HEK293 (cell line): ENCODE data around the gene ADM5.

Experiments
- CTCF ChIA-PET: fragments of 350-600 bp; formaldehyde crosslinking; extraction: SDS; loops from one replicate; lab custom pipeline; 2021; ENCODE audit warnings: antibody characterized with exemption; lab: Yijun Ruan, JAX
- POLR2A ChIA-PET: fragments of 300-600 bp; formaldehyde crosslinking; extraction: SDS; loops from one replicate; lab custom pipeline; 2020; ENCODE audit warnings: antibody characterized with exemption, inconsistent platforms; lab: Yijun Ruan, JAX
- H3K27ac ChIP-seq: fragments of 200-500 bp; sonication (Bioruptor generic); 2 replicates; pipeline ENCODE4 v1.5.1; 2014; ENCODE audit warnings: low read depth, low read length, control low read depth, inconsistent platforms; ENCODE audit errors: extremely low read depth
- H3K36me3 ChIP-seq, 2 experiments: fragments of 200-500 bp in 1 of 2; sonication (Bioruptor generic) in 1 of 2; 1 replicate in 1 of 2; 2 replicates in 1 of 2; pipeline ENCODE4 v1.5.1; 2014 to 2017; ENCODE audit warnings: inconsistent platforms in 2 of 2, low read length in 2 of 2; ENCODE audit not compliant: control insufficient read depth in 2 of 2, insufficient read depth in 1 of 2
- H3K4me1 ChIP-seq: fragments of 200-500 bp; sonication (Bioruptor generic); 2 replicates; pipeline ENCODE4 v1.5.1; 2014; ENCODE audit warnings: mild to moderate bottlenecking, low read length, inconsistent platforms; ENCODE audit not compliant: control insufficient read depth, insufficient read depth
- H3K4me3 ChIP-seq: 2 replicates; pipeline ENCODE4 v1.5.1; 2011; ENCODE audit warnings: low read depth, mild to moderate bottlenecking, control low read depth, low read length, moderate library complexity
- H3K9me3 ChIP-seq: fragments of 200-500 bp; sonication (Bioruptor generic); 2 replicates; pipeline ENCODE4 v1.5.1; 2014; ENCODE audit warnings: low read depth, low read length, inconsistent platforms; ENCODE audit not compliant: control insufficient read depth, insufficient read depth
- KLF10 ChIP-seq: fragments of 450-650 bp; IDR thresholded peaks from 2 replicates; pipeline ENCODE4 v1.5.1; 2018; ENCODE audit warnings: missing biosample characterization, mild to moderate bottlenecking, missing genetic modification characterization
- MEIS1 ChIP-seq: sonication (generic); formaldehyde crosslinking; IDR thresholded peaks from 2 replicates; pipeline ENCODE4 v1.8.1; 2022; ENCODE audit warnings: missing genetic modification reagents, mild to moderate bottlenecking, borderline replicate concordance
- MYNN ChIP-seq: fragments of 450-650 bp; formaldehyde crosslinking; IDR thresholded peaks from 2 replicates; pipeline ENCODE4 v1.5.1; 2016; ENCODE audit warnings: missing biosample characterization, missing genetic modification characterization, borderline replicate concordance
- SCRT1 ChIP-seq: fragments of 450-650 bp; formaldehyde crosslinking; IDR thresholded peaks from 2 replicates; pipeline ENCODE4 v1.5.1; 2016; ENCODE audit warnings: missing biosample characterization, missing genetic modification characterization, borderline replicate concordance
- SP3 ChIP-seq: fragments of 450-650 bp; formaldehyde crosslinking; IDR thresholded peaks from 2 replicates; pipeline ENCODE4 v1.5.1; 2016; ENCODE audit warnings: missing biosample characterization, missing genetic modification characterization
- TCF7L2 ChIP-seq: IDR thresholded peaks from 2 replicates; pipeline ENCODE4 v1.6.1; 2011; ENCODE audit warnings: low read depth, mild to moderate bottlenecking, inconsistent platforms, low read length, moderate library complexity, borderline replicate concordance
- ZBTB1 ChIP-seq: fragments of 450-650 bp; formaldehyde crosslinking; IDR thresholded peaks from 2 replicates; pipeline ENCODE4 v1.5.1; 2016; ENCODE audit warnings: missing biosample characterization, missing genetic modification characterization
- ZFHX2 ChIP-seq: fragments of 450-650 bp; formaldehyde crosslinking; conservative IDR thresholded peaks from 2 replicates; pipeline ENCODE4 v1.5.1; 2016; ENCODE audit warnings: missing biosample characterization, missing genetic modification characterization
- ZNF214 ChIP-seq: fragments of 450-650 bp; formaldehyde crosslinking; IDR thresholded peaks from 2 replicates; pipeline ENCODE4 v1.5.1; 2017; ENCODE audit warnings: missing biosample characterization, mild to moderate bottlenecking, missing genetic modification characterization, borderline replicate concordance
- ZNF223 ChIP-seq: fragments of 450-650 bp; formaldehyde crosslinking; IDR thresholded peaks from 2 replicates; pipeline ENCODE4 v1.5.1; 2016; ENCODE audit warnings: missing biosample characterization, missing genetic modification characterization
- ZNF248 ChIP-seq: fragments of 450-650 bp; formaldehyde crosslinking; IDR thresholded peaks from 2 replicates; pipeline ENCODE4 v1.5.1; 2017; ENCODE audit warnings: missing biosample characterization, missing genetic modification characterization
- ZNF292 ChIP-seq: fragments of 450-650 bp; formaldehyde crosslinking; IDR thresholded peaks from 2 replicates; pipeline ENCODE4 v1.5.1; 2016; ENCODE audit warnings: low read depth, missing biosample characterization, missing genetic modification characterization, borderline replicate concordance
- ZNF426 ChIP-seq: fragments of 450-650 bp; formaldehyde crosslinking; IDR thresholded peaks from 2 replicates; pipeline ENCODE4 v1.5.1; 2017; ENCODE audit warnings: missing biosample characterization, missing genetic modification characterization, mild to moderate bottlenecking, inconsistent platforms, moderate library complexity
- ZNF549 ChIP-seq: fragments of 450-650 bp; IDR thresholded peaks from 2 replicates; pipeline ENCODE4 v1.5.1; 2018; ENCODE audit warnings: missing biosample characterization, missing genetic modification characterization, mild to moderate bottlenecking, inconsistent platforms, moderate library complexity
- ZNF560 ChIP-seq: fragments of 450-650 bp; formaldehyde crosslinking; IDR thresholded peaks from 2 replicates; pipeline ENCODE4 v1.5.1; 2017; ENCODE audit warnings: missing biosample characterization, missing genetic modification characterization, borderline replicate concordance
- ZNF621 ChIP-seq: fragments of 450-650 bp; formaldehyde crosslinking; IDR thresholded peaks from 2 replicates; pipeline ENCODE4 v1.5.1; 2017; ENCODE audit warnings: missing biosample characterization, missing genetic modification characterization
- ZNF626 ChIP-seq: fragments of 450-650 bp; sonication (Bioruptor Pico); formaldehyde crosslinking; IDR thresholded peaks from 2 replicates; pipeline ENCODE4 v1.5.1; 2018; ENCODE audit warnings: missing biosample characterization, missing genetic modification characterization, inconsistent platforms
- ZNF658 ChIP-seq: fragments of 450-650 bp; formaldehyde crosslinking; IDR thresholded peaks from 2 replicates; pipeline ENCODE4; 2016; ENCODE audit warnings: missing biosample characterization, missing genetic modification characterization
- ZNF670 ChIP-seq: fragments of 450-650 bp; formaldehyde crosslinking; IDR thresholded peaks from 2 replicates; pipeline ENCODE4 v1.5.1; 2016; ENCODE audit warnings: missing biosample characterization, missing genetic modification characterization, low read depth
- ZNF677 ChIP-seq: fragments of 450-650 bp; IDR thresholded peaks from 2 replicates; pipeline ENCODE4 v1.5.0; 2018; ENCODE audit warnings: missing biosample characterization, mild to moderate bottlenecking, missing genetic modification characterization, moderate library complexity
- ZNF776 ChIP-seq: fragments of 450-650 bp; formaldehyde crosslinking; IDR thresholded peaks from 2 replicates; pipeline ENCODE4 v1.5.0; 2017; ENCODE audit warnings: missing biosample characterization, missing genetic modification characterization, borderline replicate concordance
- ZNF785 ChIP-seq: fragments of 450-650 bp; formaldehyde crosslinking; IDR thresholded peaks from 2 replicates; pipeline ENCODE4 v1.5.1; 2016; ENCODE audit warnings: missing biosample characterization, missing genetic modification characterization
- TF ChIP-seq, protein P1 (sequence below): fragments of 450-650 bp; formaldehyde crosslinking; IDR thresholded peaks from 2 replicates; pipeline ENCODE4 v1.5.1; 2016; ENCODE audit warnings: missing biosample characterization, missing genetic modification characterization
- TF ChIP-seq, protein P2 (sequence below): fragments of 450-650 bp; formaldehyde crosslinking; IDR thresholded peaks from 2 replicates; pipeline ENCODE4 v1.5.0; 2017; ENCODE audit warnings: missing biosample characterization, missing genetic modification characterization, borderline replicate concordance
- TF ChIP-seq, protein P3 (sequence below): fragments of 450-650 bp; formaldehyde crosslinking; IDR thresholded peaks from 2 replicates; pipeline ENCODE4 v1.5.1; 2016; ENCODE audit warnings: missing biosample characterization, missing genetic modification characterization
- TF ChIP-seq, protein P4 (sequence below): fragments of 450-650 bp; formaldehyde crosslinking; IDR thresholded peaks from 2 replicates; pipeline ENCODE4 v1.5.1; 2016; ENCODE audit warnings: missing biosample characterization, missing genetic modification characterization

The ADM5 gene

DNA sequence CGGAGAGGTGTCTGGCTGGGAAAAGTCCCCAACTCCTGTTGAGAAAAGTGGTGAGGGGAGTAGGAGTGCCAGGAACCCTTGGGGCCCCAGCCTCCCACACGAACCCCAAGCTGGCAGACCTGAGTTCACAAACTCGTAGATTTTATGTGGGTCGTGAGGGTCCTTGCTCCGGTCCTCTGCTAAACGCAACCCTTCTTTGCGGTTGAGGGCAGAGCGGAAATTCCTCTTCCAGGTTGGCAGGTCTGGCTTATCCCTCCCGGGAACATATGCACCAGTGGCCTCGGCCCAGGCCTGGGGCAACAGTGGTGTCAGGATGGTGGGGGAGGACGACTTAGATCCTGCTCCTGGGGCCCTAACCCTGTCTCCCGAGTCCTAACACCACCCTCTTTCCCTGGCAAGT is 26.2 kb upstream of the ADM5 start:
- Histone ChIP-seq H3K4me1 (peaks cover 6% of the 10 kb centered on the region), H3K27ac (0 out of 2 replicates have a peak overlapping the region, but pooled peaks have one; percentile 19), H3K36me3 (peaks cover 7 to 59% of the 10 kb centered on the region in 2 experiments), H3K9me3 (no peaks in the 10 kb centered on the region), H3K4me3 (no peak overlapping the region)
- TF ChIP-seq, protein P1, sequence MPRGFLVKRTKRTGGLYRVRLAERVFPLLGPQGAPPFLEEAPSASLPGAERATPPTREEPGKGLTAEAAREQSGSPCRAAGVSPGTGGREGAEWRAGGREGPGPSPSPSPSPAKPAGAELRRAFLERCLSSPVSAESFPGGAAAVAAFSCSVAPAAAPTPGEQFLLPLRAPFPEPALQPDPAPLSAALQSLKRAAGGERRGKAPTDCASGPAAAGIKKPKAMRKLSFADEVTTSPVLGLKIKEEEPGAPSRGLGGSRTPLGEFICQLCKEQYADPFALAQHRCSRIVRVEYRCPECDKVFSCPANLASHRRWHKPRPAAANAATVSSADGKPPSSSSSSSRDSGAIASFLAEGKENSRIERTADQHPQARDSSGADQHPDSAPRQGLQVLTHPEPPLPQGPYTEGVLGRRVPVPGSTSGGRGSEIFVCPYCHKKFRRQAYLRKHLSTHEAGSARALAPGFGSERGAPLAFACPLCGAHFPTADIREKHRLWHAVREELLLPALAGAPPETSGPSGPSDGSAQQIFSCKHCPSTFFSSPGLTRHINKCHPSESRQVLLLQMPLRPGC (tag by site-specific recombination), result no peak
- TF ChIP-seq ZNF248 (tag by site-specific recombination), result no peak
- TF ChIP-seq ZNF677 (tag by site-specific recombination), result no peak
- TF ChIP-seq, protein P2, sequence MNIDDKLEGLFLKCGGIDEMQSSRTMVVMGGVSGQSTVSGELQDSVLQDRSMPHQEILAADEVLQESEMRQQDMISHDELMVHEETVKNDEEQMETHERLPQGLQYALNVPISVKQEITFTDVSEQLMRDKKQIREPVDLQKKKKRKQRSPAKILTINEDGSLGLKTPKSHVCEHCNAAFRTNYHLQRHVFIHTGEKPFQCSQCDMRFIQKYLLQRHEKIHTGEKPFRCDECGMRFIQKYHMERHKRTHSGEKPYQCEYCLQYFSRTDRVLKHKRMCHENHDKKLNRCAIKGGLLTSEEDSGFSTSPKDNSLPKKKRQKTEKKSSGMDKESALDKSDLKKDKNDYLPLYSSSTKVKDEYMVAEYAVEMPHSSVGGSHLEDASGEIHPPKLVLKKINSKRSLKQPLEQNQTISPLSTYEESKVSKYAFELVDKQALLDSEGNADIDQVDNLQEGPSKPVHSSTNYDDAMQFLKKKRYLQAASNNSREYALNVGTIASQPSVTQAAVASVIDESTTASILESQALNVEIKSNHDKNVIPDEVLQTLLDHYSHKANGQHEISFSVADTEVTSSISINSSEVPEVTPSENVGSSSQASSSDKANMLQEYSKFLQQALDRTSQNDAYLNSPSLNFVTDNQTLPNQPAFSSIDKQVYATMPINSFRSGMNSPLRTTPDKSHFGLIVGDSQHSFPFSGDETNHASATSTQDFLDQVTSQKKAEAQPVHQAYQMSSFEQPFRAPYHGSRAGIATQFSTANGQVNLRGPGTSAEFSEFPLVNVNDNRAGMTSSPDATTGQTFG (tag by site-specific recombination), result no peak
- no peak for TF ChIP-seq ZNF621
- no peak for TF ChIP-seq MEIS1 (CRISPR knock-in tag)
- TF ChIP-seq TCF7L2, result no peak
- TF ChIP-seq ZBTB1 (tag by site-specific recombination), result no peak
- TF ChIP-seq ZNF214 (tag by site-specific recombination), result no peak
- no peak for TF ChIP-seq ZNF626
- TF ChIP-seq ZNF658, result no peak
- no peak for TF ChIP-seq ZNF292 (tag by site-specific recombination)
- no peak for TF ChIP-seq KLF10 (tag by site-specific recombination)
- TF ChIP-seq ZFHX2, result no peak
- ChIA-PET CTCF (interaction anchor here (2.0 to 3.2 kb wide), 2 partner anchors 10 to 13 kb away, joined by 17 to 27 read pairs; partner anchors contain the start of gene PRMT1), POLR2A (interaction anchor here (1.8 to 4.9 kb wide), 6 partner anchors 13 to 83 kb away, joined by 4 to 85 read pairs (median 12); partner anchors contain the start of genes NOSIP, PRMT1, RRAS and SCAF1)

DNA sequence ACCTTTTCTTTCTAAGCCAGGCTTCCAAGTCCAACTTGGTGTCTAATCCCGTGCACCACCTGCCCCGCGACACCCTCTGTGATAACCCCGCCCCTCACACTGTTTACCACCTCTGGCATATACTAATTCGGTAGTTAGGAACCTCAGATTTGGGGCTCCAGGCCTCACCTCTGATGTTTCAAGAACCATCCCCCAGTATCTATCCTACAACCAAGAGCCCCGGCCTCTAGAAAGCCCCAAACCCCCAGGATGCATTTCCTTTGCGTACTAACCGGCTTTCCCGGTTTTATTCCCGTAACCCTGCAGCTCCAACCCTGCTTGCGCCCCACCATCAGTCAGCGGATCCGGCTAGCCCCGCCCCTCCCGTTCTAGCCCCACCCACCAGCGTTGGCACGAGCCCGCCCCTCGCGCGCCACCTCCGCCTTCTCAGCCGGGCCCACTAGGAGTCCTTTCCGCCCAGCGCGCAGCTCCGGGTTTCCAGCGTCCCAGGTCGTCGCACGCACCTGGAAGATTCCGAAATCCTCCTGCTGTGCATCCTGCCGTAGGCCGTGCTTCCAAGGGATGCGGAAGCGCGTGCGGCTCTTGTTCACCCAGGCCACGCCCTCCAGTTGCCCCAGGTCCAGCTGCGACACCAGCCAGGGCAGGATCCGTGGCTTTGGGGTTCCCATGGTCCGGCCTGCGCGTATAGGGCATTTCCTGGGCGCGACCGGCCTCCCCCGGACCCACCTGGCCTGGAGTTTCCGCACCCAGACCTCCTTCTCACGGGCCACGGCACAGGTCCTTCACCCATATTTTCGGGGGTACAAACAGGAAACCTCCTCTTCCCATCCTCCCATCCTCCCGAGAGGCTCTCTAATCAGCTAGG is 25.0 kb upstream of the ADM5 start:
- POLR2A ChIA-PET, result interaction anchor here (0.5 to 4.9 kb wide), 16 partner anchors 10 to 213 kb away, joined by 3 to 85 read pairs (median 6); partner anchors contain the start of genes NOSIP, PIH1D1, PNKP and PRMT1
- peaks cover 6% of the 10 kb centered on the region for H3K4me1 ChIP-seq
- CTCF ChIA-PET, result interaction anchor here (0.6 to 3.2 kb wide), 7 partner anchors 8 to 162 kb away, joined by 3 to 27 read pairs (median 5); partner anchors contain the start of gene PRMT1
- peak overlapping the region; percentile 48 for H3K4me3 ChIP-seq
- peak overlapping the region; percentile 87 for H3K27ac ChIP-seq
- H3K9me3 ChIP-seq, result no peaks in the 10 kb centered on the region
- peaks cover 12 to 57% of the 10 kb centered on the region in 2 experiments for H3K36me3 ChIP-seq
- no peak for TF ChIP-seq ZNF426
- TF ChIP-seq SCRT1 (tag by site-specific recombination), result no peak
- no peak for TF ChIP-seq ZNF776
- peak; percentile 85 for TF ChIP-seq SP3 (tag by site-specific recombination)
- TF ChIP-seq, protein P3, sequence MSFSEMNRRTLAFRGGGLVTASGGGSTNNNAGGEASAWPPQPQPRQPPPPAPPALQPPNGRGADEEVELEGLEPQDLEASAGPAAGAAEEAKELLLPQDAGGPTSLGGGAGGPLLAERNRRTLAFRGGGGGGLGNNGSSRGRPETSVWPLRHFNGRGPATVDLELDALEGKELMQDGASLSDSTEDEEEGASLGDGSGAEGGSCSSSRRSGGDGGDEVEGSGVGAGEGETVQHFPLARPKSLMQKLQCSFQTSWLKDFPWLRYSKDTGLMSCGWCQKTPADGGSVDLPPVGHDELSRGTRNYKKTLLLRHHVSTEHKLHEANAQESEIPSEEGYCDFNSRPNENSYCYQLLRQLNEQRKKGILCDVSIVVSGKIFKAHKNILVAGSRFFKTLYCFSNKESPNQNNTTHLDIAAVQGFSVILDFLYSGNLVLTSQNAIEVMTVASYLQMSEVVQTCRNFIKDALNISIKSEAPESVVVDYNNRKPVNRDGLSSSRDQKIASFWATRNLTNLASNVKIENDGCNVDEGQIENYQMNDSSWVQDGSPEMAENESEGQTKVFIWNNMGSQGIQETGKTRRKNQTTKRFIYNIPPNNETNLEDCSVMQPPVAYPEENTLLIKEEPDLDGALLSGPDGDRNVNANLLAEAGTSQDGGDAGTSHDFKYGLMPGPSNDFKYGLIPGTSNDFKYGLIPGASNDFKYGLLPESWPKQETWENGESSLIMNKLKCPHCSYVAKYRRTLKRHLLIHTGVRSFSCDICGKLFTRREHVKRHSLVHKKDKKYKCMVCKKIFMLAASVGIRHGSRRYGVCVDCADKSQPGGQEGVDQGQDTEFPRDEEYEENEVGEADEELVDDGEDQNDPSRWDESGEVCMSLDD (tag by site-specific recombination), result peak; percentile 79
- TF ChIP-seq ZNF223 (tag by site-specific recombination), result no peak
- no peak for TF ChIP-seq ZNF785 (tag by site-specific recombination)
- TF ChIP-seq MYNN (tag by site-specific recombination), result no peak
- TF ChIP-seq, protein P4, sequence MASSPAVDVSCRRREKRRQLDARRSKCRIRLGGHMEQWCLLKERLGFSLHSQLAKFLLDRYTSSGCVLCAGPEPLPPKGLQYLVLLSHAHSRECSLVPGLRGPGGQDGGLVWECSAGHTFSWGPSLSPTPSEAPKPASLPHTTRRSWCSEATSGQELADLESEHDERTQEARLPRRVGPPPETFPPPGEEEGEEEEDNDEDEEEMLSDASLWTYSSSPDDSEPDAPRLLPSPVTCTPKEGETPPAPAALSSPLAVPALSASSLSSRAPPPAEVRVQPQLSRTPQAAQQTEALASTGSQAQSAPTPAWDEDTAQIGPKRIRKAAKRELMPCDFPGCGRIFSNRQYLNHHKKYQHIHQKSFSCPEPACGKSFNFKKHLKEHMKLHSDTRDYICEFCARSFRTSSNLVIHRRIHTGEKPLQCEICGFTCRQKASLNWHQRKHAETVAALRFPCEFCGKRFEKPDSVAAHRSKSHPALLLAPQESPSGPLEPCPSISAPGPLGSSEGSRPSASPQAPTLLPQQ (tag by site-specific recombination), result peak; percentile 99
- no peak for TF ChIP-seq ZNF549 (tag by site-specific recombination)
- TF ChIP-seq ZNF670, result no peak
- no peak for TF ChIP-seq ZNF560
